Measurements from ENCODE around the gene OTOP1. TPM values are rescaled to one million over a fixed set of nuclear protein-coding genes. Genes with fewer than 3 reads are reported as not detected.

The OTOP1 gene
- total and polyA plus RNA-seq, 2 donors (not counting 1 experiment from before 2014, with no cell fraction given): not detected

- ChIA-PET CTCF (interaction anchor here (0.8 kb wide), 1 partner anchor 9 kb away, joined by 3 read pairs; no protein-coding TSS in a partner anchor), POLR2A (no interaction called here)
- no peaks in the 10 kb centered on the region for H4K20me1 ChIP-seq (ENCODE audit: control insufficient read depth, insufficient read depth, low read length, poor library complexity, severe bottlenecking)
- peaks cover 0 to 24% of the 10 kb centered on the region in 2 experiments for H3K36me3 ChIP-seq (replicated peaks in 1 of 2; ENCODE audit: control extremely low read depth in 1 of 2, control insufficient read depth in 1 of 2, extremely low read depth in 1 of 2, insufficient read depth in 2 of 2, low read length in 1 of 2)
- no peak overlapping the region for H3K4me3 ChIP-seq (ENCODE audit: control extremely low read depth in 1 of 5, extremely low read depth in 1 of 5, insufficient read depth in 1 of 5, low read depth in 2 of 5, low read length in 4 of 5)
- no CpG with 5 or more reads among the region's 5 CpGs for WGBS (ENCODE audit: insufficient coverage)
- H3K4me1 ChIP-seq (ENCODE audit: control insufficient read depth in 2 of 2, insufficient read depth in 2 of 2, low read length in 2 of 2): no peaks in the 10 kb centered on the region
- Mint-ChIP-seq H3K27me3 (peaks cover 5% of the 10 kb centered on the region), H3K4me1 (no peaks in the 10 kb centered on the region), H3K27ac (no peak overlapping the region), H3K9me3 (ENCODE audit: insufficient read depth) (no peaks in the 10 kb centered on the region), H3K4me3 (no peak overlapping the region)
- intact Hi-C loops (cut with micrococcal nuclease): no loop called here
- H3K27ac ChIP-seq (ENCODE audit: low read length in 2 of 2): no peak overlapping the region
- H2AFZ ChIP-seq (ENCODE audit: insufficient read depth, low read depth, low read length, poor library complexity, severe bottlenecking): no peak overlapping the region
- no peaks in the 10 kb centered on the region for H3K79me2 ChIP-seq (ENCODE audit: control insufficient read depth, insufficient read depth, low read length)
- no peak overlapping the region for H3K9ac ChIP-seq (ENCODE audit: low read length)
- no peaks in the 10 kb centered on the region for H3K27me3 ChIP-seq (replicated peaks in 1 of 4; ENCODE audit: control extremely low read depth in 1 of 4, control insufficient read depth in 3 of 4, insufficient read depth in 4 of 4, low read length in 3 of 4)
- TF ChIP-seq EZH2 (IDR thresholded peaks at IDR 0.05; ENCODE audit: borderline replicate concordance, insufficient read depth, low read depth, low read length, poor library complexity, severe bottlenecking): no peak
- TF ChIP-seq CTCF (IDR thresholded peaks at IDR 0.05): no peak
- no peaks in the 10 kb centered on the region for H3K9me3 ChIP-seq (ENCODE audit: control extremely low read depth in 1 of 3, control insufficient read depth in 2 of 3, insufficient read depth in 1 of 3, low read length in 2 of 3)
- H3K4me2 ChIP-seq (replicated peaks; ENCODE audit: low read depth, low read length, poor library complexity, severe bottlenecking): no peak overlapping the region
- ATAC-seq (ENCODE audit: low read depth): no peak
- no peak for DNase-seq
Observed at GRCh38 chr4:4267981-4268380, 41.3 kb upstream of the OTOP1 start.

- no CpG with 5 or more reads among the region's 6 CpGs for WGBS (ENCODE audit: insufficient coverage)
- H3K4me1 ChIP-seq (ENCODE audit: control insufficient read depth in 2 of 2, insufficient read depth in 2 of 2, low read length in 2 of 2): no peaks in the 10 kb centered on the region
- no peak overlapping the region for H3K27ac ChIP-seq (ENCODE audit: low read length in 2 of 2)
- H3K36me3 ChIP-seq (replicated peaks in 1 of 2; ENCODE audit: control extremely low read depth in 1 of 2, control insufficient read depth in 1 of 2, extremely low read depth in 1 of 2, insufficient read depth in 2 of 2, low read length in 1 of 2): no peaks in the 10 kb centered on the region
- no peak overlapping the region for H3K9ac ChIP-seq (ENCODE audit: low read length)
- Mint-ChIP-seq H3K27me3 (peaks cover 7% of the 10 kb centered on the region), H3K27ac (no peak overlapping the region), H3K9me3 (ENCODE audit: insufficient read depth) (no peaks in the 10 kb centered on the region), H3K4me1 (no peaks in the 10 kb centered on the region), H3K4me3 (no peak overlapping the region)
- no peak overlapping the region for H2AFZ ChIP-seq (ENCODE audit: insufficient read depth, low read depth, low read length, poor library complexity, severe bottlenecking)
- no peaks in the 10 kb centered on the region for H4K20me1 ChIP-seq (ENCODE audit: control insufficient read depth, insufficient read depth, low read length, poor library complexity, severe bottlenecking)
- CTCF ChIA-PET: interaction anchor here (0.7 to 2.4 kb wide), 8 partner anchors 9 to 247 kb away, joined by 3 to 16 read pairs (median 6); partner anchors contain the start of genes LYAR, TMEM128 and ZBTB49
- H3K9me3 ChIP-seq (ENCODE audit: control extremely low read depth in 1 of 3, control insufficient read depth in 2 of 3, insufficient read depth in 1 of 3, low read length in 2 of 3): no peaks in the 10 kb centered on the region
- no peak overlapping the region for H3K4me2 ChIP-seq (replicated peaks; ENCODE audit: low read depth, low read length, poor library complexity, severe bottlenecking)
- H3K27me3 ChIP-seq (replicated peaks in 1 of 4; ENCODE audit: control extremely low read depth in 1 of 4, control insufficient read depth in 3 of 4, insufficient read depth in 4 of 4, low read length in 3 of 4): peaks cover 0 to 6% (median 0%) of the 10 kb centered on the region in 4 experiments
- intact Hi-C loops (cut with micrococcal nuclease): loop anchor here (2.0 kb wide), 1 partner anchor 75 kb away; no protein-coding TSS in a partner anchor
- DNase-seq: peak; percentile 42
- TF ChIP-seq EZH2 (IDR thresholded peaks at IDR 0.05; ENCODE audit: borderline replicate concordance, insufficient read depth, low read depth, low read length, poor library complexity, severe bottlenecking) (no peak), CTCF (IDR thresholded peaks at IDR 0.05) (peak; percentile 59)
- H3K79me2 ChIP-seq (ENCODE audit: control insufficient read depth, insufficient read depth, low read length): no peaks in the 10 kb centered on the region
- H3K4me3 ChIP-seq (ENCODE audit: control extremely low read depth in 1 of 5, extremely low read depth in 1 of 5, insufficient read depth in 1 of 5, low read depth in 2 of 5, low read length in 4 of 5): no peak overlapping the region
- ATAC-seq (ENCODE audit: low read depth): peak; percentile 80
- POLR2A ChIA-PET: no interaction called here
Observed at GRCh38 chr4:4260185-4260751, 33.5 kb upstream of the OTOP1 start.

Measured in B cell (primary cell).